HepG2 (cell line): ENCODE measurements around the gene CRAT. TPM values are rescaled to one million over a fixed set of nuclear protein-coding genes. Genes with fewer than 3 reads are reported as not detected.

ENCODE experiments used
- BATF2 ChIP-seq: sonication (generic); formaldehyde crosslinking; IDR thresholded peaks from 2 replicates; pipeline ENCODE4 v1.8.0; 2022; ENCODE audit warnings: mild to moderate bottlenecking, missing genetic modification reagents, moderate library complexity
- EP300 ChIP-seq, 3 experiments: sonication (generic) in 1 of 3; formaldehyde crosslinking in 1 of 3; IDR thresholded peaks; 2 replicates each; pipeline versions ENCODE4 v1.5.1 to v1.6.1; 2011 to 2020; ENCODE audit warnings: low read depth in 2 of 3, low read length in 2 of 3, borderline replicate concordance in 1 of 3, improper control_type of control experiment in 1 of 3, mild to moderate bottlenecking in 1 of 3, missing genetic modification reagents in 1 of 3, moderate library complexity in 1 of 3
- GFI1 ChIP-seq: sonication (generic); formaldehyde crosslinking; IDR thresholded peaks from 2 replicates; pipeline ENCODE4 v1.5.0; 2020; ENCODE audit warnings: missing genetic modification reagents, mild to moderate bottlenecking, borderline replicate concordance
- HMGXB4 ChIP-seq, 2 experiments: sonication (generic) in 1 of 2; formaldehyde crosslinking in 1 of 2; IDR thresholded peaks; 2 replicates each; pipeline versions ENCODE4 v1.4.0 to v1.6.1; 2018 to 2020; ENCODE audit warnings: missing genetic modification reagents in 2 of 2, borderline replicate concordance in 1 of 2, low read depth in 1 of 2, mild to moderate bottlenecking in 1 of 2, missing biosample characterization in 1 of 2
- HNF4A ChIP-seq: sonication (generic); formaldehyde crosslinking; IDR thresholded peaks from 2 replicates; pipeline ENCODE4 v1.4.0; 2020; ENCODE audit warnings: missing genetic modification reagents
- HNRNPL ChIP-seq: fragments of 200-400 bp; formaldehyde crosslinking; IDR thresholded peaks from 2 replicates; pipeline ENCODE4 v1.6.1; 2017; ENCODE audit warnings: mild to moderate bottlenecking, low read depth, low read length
- MXD4 ChIP-seq: IDR thresholded peaks from 2 replicates; pipeline ENCODE4 v1.6.1; 2016; ENCODE audit warnings: mild to moderate bottlenecking, missing biosample characterization, missing genetic modification reagents
- SNRNP70 ChIP-seq: fragments of 200-400 bp; formaldehyde crosslinking; IDR thresholded peaks from 2 replicates; pipeline ENCODE4 v1.6.1; 2017; ENCODE audit warnings: mild to moderate bottlenecking, low read depth, low read length, moderate library complexity
- ZFAT ChIP-seq: sonication (generic); formaldehyde crosslinking; conservative IDR thresholded peaks from 2 replicates; pipeline ENCODE4 v1.8.1; 2023; ENCODE audit warnings: missing genetic modification reagents, inconsistent platforms
- ZNF180 ChIP-seq: sonication (generic); formaldehyde crosslinking; IDR thresholded peaks from 2 replicates; pipeline ENCODE4 v1.4.0; 2020; ENCODE audit warnings: low read depth, missing genetic modification reagents, borderline replicate concordance
- ZNF512B ChIP-seq: sonication (generic); formaldehyde crosslinking; IDR thresholded peaks from 2 replicates; pipeline ENCODE4 v1.5.1; 2020; ENCODE audit warnings: missing genetic modification reagents, mild to moderate bottlenecking, borderline replicate concordance
- ZNF558 ChIP-seq: sonication (generic); formaldehyde crosslinking; IDR thresholded peaks from 2 replicates; pipeline ENCODE4 v1.9.0; 2022; ENCODE audit warnings: mild to moderate bottlenecking, missing genetic modification reagents, borderline replicate concordance
- ZNF619 ChIP-seq: sonication (generic); formaldehyde crosslinking; IDR thresholded peaks from 2 replicates; pipeline ENCODE4 v1.4.0; 2020; ENCODE audit warnings: mild to moderate bottlenecking, missing genetic modification reagents
- ZSCAN29 ChIP-seq: sonication (generic); formaldehyde crosslinking; conservative IDR thresholded peaks from 2 replicates; pipeline ENCODE4 v1.4.0; 2020; ENCODE audit warnings: mild to moderate bottlenecking, missing genetic modification reagents
- polyA plus RNA-seq, 8 experiments: library from polyadenylated mRNA; depleted of rRNA in 3 of 8; stranded (reverse) in 7 of 8; unstranded in 1 of 8; fragments of >200 nt; fragmentation: Illumina TruSeq in 4 of 8; extraction: Trizol in 4 of 8; gene quantifications; 2 replicates each; pipeline versions ENCODE4 v1.2.1 to v1.2.3, GENCODE V29; 2011 to 2016; ENCODE audit warnings: low read depth in 4 of 8, missing spikeins in 1 of 8, mixed read lengths in 1 of 8; ENCODE audit not compliant: insufficient read depth in 1 of 8
- total RNA-seq, 5 experiments: library from RNA; depleted of rRNA; stranded (reverse); fragments of >200 nt; fragmentation: Illumina TruSeq; extraction: Trizol; gene quantifications; 2 replicates each; pipeline ENCODE4 v1.2.3, GENCODE V29; 2016; ENCODE audit warnings: low read depth in 1 of 5
- TF ChIP-seq, protein P1 (sequence below): sonication (generic); formaldehyde crosslinking; IDR thresholded peaks from 2 replicates; pipeline ENCODE4 v1.4.0; 2020; ENCODE audit warnings: low read depth, missing genetic modification reagents
- TF ChIP-seq, protein P2 (sequence below): sonication (generic); formaldehyde crosslinking; IDR thresholded peaks from 2 replicates; pipeline ENCODE4 v1.4.0; 2020; ENCODE audit warnings: missing genetic modification reagents, borderline replicate concordance

The CRAT gene
- total and polyA plus RNA-seq, 2 of the 13 experiments (the other 11 are each of a cell fraction or from before 2014, with no cell fraction given) = 26.1 to 26.6 TPM

- TF ChIP-seq, protein P1, sequence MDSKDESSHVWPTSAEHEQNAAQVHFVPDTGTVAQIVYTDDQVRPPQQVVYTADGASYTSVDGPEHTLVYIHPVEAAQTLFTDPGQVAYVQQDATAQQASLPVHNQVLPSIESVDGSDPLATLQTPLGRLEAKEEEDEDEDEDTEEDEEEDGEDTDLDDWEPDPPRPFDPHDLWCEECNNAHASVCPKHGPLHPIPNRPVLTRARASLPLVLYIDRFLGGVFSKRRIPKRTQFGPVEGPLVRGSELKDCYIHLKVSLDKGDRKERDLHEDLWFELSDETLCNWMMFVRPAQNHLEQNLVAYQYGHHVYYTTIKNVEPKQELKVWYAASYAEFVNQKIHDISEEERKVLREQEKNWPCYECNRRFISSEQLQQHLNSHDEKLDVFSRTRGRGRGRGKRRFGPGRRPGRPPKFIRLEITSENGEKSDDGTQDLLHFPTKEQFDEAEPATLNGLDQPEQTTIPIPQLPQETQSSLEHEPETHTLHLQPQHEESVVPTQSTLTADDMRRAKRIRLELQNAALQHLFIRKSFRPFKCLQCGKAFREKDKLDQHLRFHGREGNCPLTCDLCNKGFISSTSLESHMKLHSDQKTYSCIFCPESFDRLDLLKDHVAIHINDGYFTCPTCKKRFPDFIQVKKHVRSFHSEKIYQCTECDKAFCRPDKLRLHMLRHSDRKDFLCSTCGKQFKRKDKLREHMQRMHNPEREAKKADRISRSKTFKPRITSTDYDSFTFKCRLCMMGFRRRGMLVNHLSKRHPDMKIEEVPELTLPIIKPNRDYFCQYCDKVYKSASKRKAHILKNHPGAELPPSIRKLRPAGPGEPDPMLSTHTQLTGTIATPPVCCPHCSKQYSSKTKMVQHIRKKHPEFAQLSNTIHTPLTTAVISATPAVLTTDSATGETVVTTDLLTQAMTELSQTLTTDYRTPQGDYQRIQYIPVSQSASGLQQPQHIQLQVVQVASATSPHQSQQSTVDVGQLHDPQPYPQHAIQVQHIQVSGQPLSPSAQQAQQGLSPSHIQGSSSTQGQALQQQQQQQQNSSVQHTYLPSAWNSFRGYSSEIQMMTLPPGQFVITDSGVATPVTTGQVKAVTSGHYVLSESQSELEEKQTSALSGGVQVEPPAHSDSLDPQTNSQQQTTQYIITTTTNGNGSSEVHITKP (CRISPR knock-in tag) = no peak
- peak; percentile 67; the same call in 1 of the 2 replicates for TF ChIP-seq ZNF558 (CRISPR knock-in tag)
- TF ChIP-seq ZNF619 (CRISPR knock-in tag) = no peak; the same call in 1 of the 2 replicates
- TF ChIP-seq, protein P2, sequence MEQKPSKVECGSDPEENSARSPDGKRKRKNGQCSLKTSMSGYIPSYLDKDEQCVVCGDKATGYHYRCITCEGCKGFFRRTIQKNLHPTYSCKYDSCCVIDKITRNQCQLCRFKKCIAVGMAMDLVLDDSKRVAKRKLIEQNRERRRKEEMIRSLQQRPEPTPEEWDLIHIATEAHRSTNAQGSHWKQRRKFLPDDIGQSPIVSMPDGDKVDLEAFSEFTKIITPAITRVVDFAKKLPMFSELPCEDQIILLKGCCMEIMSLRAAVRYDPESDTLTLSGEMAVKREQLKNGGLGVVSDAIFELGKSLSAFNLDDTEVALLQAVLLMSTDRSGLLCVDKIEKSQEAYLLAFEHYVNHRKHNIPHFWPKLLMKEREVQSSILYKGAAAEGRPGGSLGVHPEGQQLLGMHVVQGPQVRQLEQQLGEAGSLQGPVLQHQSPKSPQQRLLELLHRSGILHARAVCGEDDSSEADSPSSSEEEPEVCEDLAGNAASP (CRISPR knock-in tag) = no peak
- no peak for TF ChIP-seq SNRNP70
- TF ChIP-seq ZFAT (CRISPR knock-in tag) = no peak
- TF ChIP-seq MXD4 = peak; percentile 78
- TF ChIP-seq EP300 (IDR thresholded peaks at IDR 0.05; ENCODE audit: low read depth in 2 of 2, low read length in 2 of 2) = no peak
- no peak for TF ChIP-seq EP300 (CRISPR knock-in tag; IDR thresholded peaks at IDR 0.05; ENCODE audit: borderline replicate concordance)
- TF ChIP-seq GFI1 (CRISPR knock-in tag) = peak; percentile 77
- no peak for TF ChIP-seq HNF4A (CRISPR knock-in tag)
- no peak for TF ChIP-seq BATF2 (CRISPR knock-in tag)
- 0 out of 2 replicates have a peak, but pooled peaks have one; percentile 15 for TF ChIP-seq ZNF512B (CRISPR knock-in tag)
- TF ChIP-seq HMGXB4 (CRISPR knock-in tag; IDR thresholded peaks at IDR 0.05; ENCODE audit: borderline replicate concordance in 1 of 2, low read depth in 1 of 2) = peak in 1 of 2 experiments; percentile 30; a peak in 3 of 4 replicates
- TF ChIP-seq ZSCAN29 (CRISPR knock-in tag) = no peak
- TF ChIP-seq HNRNPL = no peak
- no peak for TF ChIP-seq ZNF180 (CRISPR knock-in tag)
Measured at GRCh38 chr9:129139233-129139992, 28.8 kb upstream of the CRAT start (continued).
